H9 (cell line): Measurements from ENCODE around the gene NECTIN1. TPM values are rescaled to one million over a fixed set of nuclear protein-coding genes. Genes with fewer than 3 reads are reported as not detected.

Experiments used
- DNase-seq: peaks from one replicate; pipeline ENCODE4 v3.0.0-alpha.2; 2017
- H2AFZ ChIP-seq: one replicate; pipeline ENCODE4 v1.6.1; 2013; ENCODE audit warnings: mild to moderate bottlenecking, low read length, control low read depth, moderate library complexity
- H2AK5ac ChIP-seq: 2 replicates; pipeline ENCODE4 v1.6.1; 2013; ENCODE audit warnings: low read length, control low read depth, mixed read lengths; ENCODE audit not compliant: insufficient read length
- H2BK120ac ChIP-seq: one replicate; pipeline ENCODE4 v1.6.1; 2013; ENCODE audit warnings: low read depth, mild to moderate bottlenecking, low read length, control low read depth, inconsistent platforms; ENCODE audit not compliant: poor library complexity, severe bottlenecking
- H2BK12ac ChIP-seq: 2 replicates; pipeline ENCODE4 v1.6.1; 2013; ENCODE audit warnings: low read length, control low read depth, mixed read lengths, low read depth; ENCODE audit not compliant: insufficient read length
- H2BK15ac ChIP-seq: 2 replicates; pipeline ENCODE4 v1.6.1; 2013; ENCODE audit warnings: low read depth, low read length, control low read depth
- H2BK20ac ChIP-seq: one replicate; pipeline ENCODE4 v1.6.1; 2013; ENCODE audit warnings: low read depth, mild to moderate bottlenecking, low read length, control low read depth, inconsistent platforms; ENCODE audit not compliant: poor library complexity, severe bottlenecking
- H2BK5ac ChIP-seq: 2 replicates; pipeline ENCODE4 v1.6.1; 2013; ENCODE audit warnings: low read length, control low read depth, mixed read lengths; ENCODE audit not compliant: insufficient read length
- H3K14ac ChIP-seq: 2 replicates; pipeline ENCODE4 v1.6.1; 2013; ENCODE audit warnings: low read length, control low read depth; ENCODE audit not compliant: insufficient read depth
- H3K18ac ChIP-seq: 2 replicates; pipeline ENCODE4 v1.6.1; 2013; ENCODE audit warnings: low read depth, mild to moderate bottlenecking, mixed read lengths, low read length, control low read depth; ENCODE audit not compliant: insufficient read length
- H3K23ac ChIP-seq: 2 replicates; pipeline ENCODE4 v1.6.1; 2013; ENCODE audit warnings: low read length, control low read depth, mixed read lengths, low read depth; ENCODE audit not compliant: insufficient read length
- H3K23me2 ChIP-seq: 2 replicates; pipeline ENCODE4 v1.6.1; 2013; ENCODE audit warnings: low read depth, mild to moderate bottlenecking, mixed read lengths, low read length, control low read depth; ENCODE audit not compliant: insufficient read length, poor library complexity, severe bottlenecking
- H3K27ac ChIP-seq: 2 replicates; pipeline ENCODE4 v1.5.1; 2013; ENCODE audit warnings: low read length, control low read depth, mixed read lengths, low read depth; ENCODE audit not compliant: insufficient read length
- H3K27me3 ChIP-seq: 2 replicates; pipeline ENCODE4 v1.6.1; 2013; ENCODE audit warnings: low read length, control low read depth, inconsistent platforms; ENCODE audit not compliant: insufficient read depth
- H3K4ac ChIP-seq: 2 replicates; pipeline ENCODE4 v1.6.1; 2013; ENCODE audit warnings: low read depth, mild to moderate bottlenecking, control low read depth, inconsistent platforms, low read length, moderate library complexity
- H3K4me1 ChIP-seq: 2 replicates; pipeline ENCODE4 v1.6.1; 2013; ENCODE audit warnings: low read length, control low read depth, inconsistent platforms; ENCODE audit not compliant: insufficient read depth
- H3K4me2 ChIP-seq: 2 replicates; pipeline ENCODE4 v1.6.1; 2013; ENCODE audit warnings: low read length, control low read depth, mixed read lengths; ENCODE audit not compliant: insufficient read length, insufficient read depth
- H3K56ac ChIP-seq: 2 replicates; pipeline ENCODE4 v1.6.1; 2013; ENCODE audit warnings: low read depth, mild to moderate bottlenecking, mixed read lengths, low read length, control low read depth; ENCODE audit not compliant: insufficient read length
- H3K79me1 ChIP-seq: 2 replicates; pipeline ENCODE4 v1.6.1; 2013; ENCODE audit warnings: low read depth, mild to moderate bottlenecking, moderate library complexity, low read length, control low read depth, inconsistent platforms; ENCODE audit not compliant: insufficient read depth, poor library complexity, severe bottlenecking
- H3K79me2 ChIP-seq: 2 replicates; pipeline ENCODE4 v1.6.1; 2013; ENCODE audit warnings: low read length, control low read depth, inconsistent platforms; ENCODE audit not compliant: insufficient read depth
- H3K9ac ChIP-seq: 2 replicates; pipeline ENCODE4 v1.6.1; 2013; ENCODE audit warnings: low read length, control low read depth, mixed read lengths; ENCODE audit not compliant: insufficient read length; ENCODE audit errors: extremely low read depth
- H3K9me3 ChIP-seq: one replicate; pipeline ENCODE4 v1.6.1; 2013; ENCODE audit warnings: low read depth, low read length, inconsistent platforms; ENCODE audit not compliant: control insufficient read depth
- H3T11ph ChIP-seq: one replicate; pipeline ENCODE4 v1.6.1; 2013; ENCODE audit warnings: mild to moderate bottlenecking, low read length, control low read depth, inconsistent platforms
- H4K20me1 ChIP-seq: one replicate; pipeline ENCODE4 v1.6.1; 2013; ENCODE audit not compliant: control insufficient read depth, insufficient read length, insufficient read depth
- H4K5ac ChIP-seq: 2 replicates; pipeline ENCODE4 v1.6.1; 2013; ENCODE audit warnings: low read depth, mild to moderate bottlenecking, mixed read lengths, low read length, control low read depth; ENCODE audit not compliant: insufficient read length
- H4K8ac ChIP-seq: replicated peaks from 2 replicates; pipeline ENCODE4 v1.6.1; 2013; ENCODE audit warnings: low read length, control low read depth, mixed read lengths, low read depth; ENCODE audit not compliant: insufficient read length
- H4K91ac ChIP-seq: 2 replicates; pipeline ENCODE4 v1.6.1; 2013; ENCODE audit warnings: low read depth, mild to moderate bottlenecking, moderate library complexity, mixed read lengths, low read length, control low read depth; ENCODE audit not compliant: insufficient read length
- H3K27ac Mint-ChIP-seq, 3 experiments: 2 replicates in 2 of 3; 3 replicates in 1 of 3; pipeline ENCODE4 v1.8.0; 2020 to 2021; ENCODE audit warnings: mixed read lengths in 3 of 3, mild to moderate bottlenecking in 1 of 3, moderate library complexity in 1 of 3
- H3K27me3 Mint-ChIP-seq: 2 replicates; pipeline ENCODE4 v1.8.0; 2021; ENCODE audit warnings: low read depth, mild to moderate bottlenecking, moderate library complexity, mixed read lengths
- H3K36me3 Mint-ChIP-seq, 3 experiments: 2 replicates in 2 of 3; 3 replicates in 1 of 3; pipeline ENCODE4 v1.8.0; 2020 to 2021; ENCODE audit warnings: low read depth in 3 of 3, mixed read lengths in 3 of 3; ENCODE audit not compliant: insufficient read depth in 1 of 3
- H3K4me1 Mint-ChIP-seq, 2 experiments: 2 replicates each; pipeline ENCODE4 v1.8.0; 2020; ENCODE audit warnings: mixed read lengths in 2 of 2
- H3K4me3 Mint-ChIP-seq, 2 experiments: 2 replicates in 1 of 2; 3 replicates in 1 of 2; pipeline ENCODE4 v1.8.0; 2020 to 2021; ENCODE audit warnings: mild to moderate bottlenecking in 2 of 2, mixed read lengths in 2 of 2, moderate library complexity in 1 of 2
- H3K9me3 Mint-ChIP-seq, 2 experiments: 2 replicates in 1 of 2; 3 replicates in 1 of 2; pipeline ENCODE4 v1.8.0; 2020; ENCODE audit warnings: mild to moderate bottlenecking in 2 of 2, mixed read lengths in 2 of 2, moderate library complexity in 1 of 2
- WGBS: extraction: QIAGEN DNeasy Blood & Tissue Kit; methylation state at CpG from one replicate; pipeline ENCODE4 v1.1.7; 2013; ENCODE audit warnings: missing lambda C conversion rate, low lambda C conversion rate, mixed read lengths; ENCODE audit not compliant: insufficient read length; ENCODE audit errors: extremely low coverage; 5-methylcytosine and 5-hydroxymethylcytosine counted together
- total RNA-seq: library from RNA; stranded (reverse); gene quantifications from 2 replicates; pipeline ENCODE4 v1.2.1, GENCODE V29; 2021
- TF ChIP-seq, protein P1 (sequence below): fragments of 200-600 bp; sonication (generic); conservative IDR thresholded peaks from 3 replicates; pipeline ENCODE4 v1.8.0; 2021; ENCODE audit warnings: antibody characterized with exemption, mild to moderate bottlenecking

NECTIN1 gene
- total RNA-seq, 1 experiment from 2014 or later = 113 TPM

DNA sequence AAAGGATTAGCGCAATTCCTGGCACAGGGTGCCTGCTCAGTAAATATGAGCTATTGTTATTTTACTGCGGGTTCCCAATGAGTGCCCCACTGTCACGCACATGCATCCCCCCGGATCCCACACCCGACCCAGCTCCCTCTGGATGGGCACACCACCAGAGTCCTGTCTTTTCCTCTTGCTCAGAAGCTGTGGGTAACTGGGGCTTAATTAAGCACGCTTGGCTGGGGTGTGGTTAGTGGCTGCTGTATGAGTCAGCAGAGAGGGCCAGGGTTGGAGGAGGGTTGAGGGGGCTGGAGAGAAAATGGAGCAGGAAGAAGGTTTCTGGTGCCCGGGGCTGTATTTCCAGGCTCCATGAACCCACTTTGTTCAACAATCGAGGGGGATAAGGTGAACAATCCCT, 30.3 kb upstream of the NECTIN1 start:
- Histone ChIP-seq H2BK12ac (no peak overlapping the region), H2AFZ (no peak overlapping the region), H3K79me1 (no peaks in the 10 kb centered on the region), H4K8ac (no peak overlapping the region), H3K4ac (no peak overlapping the region), H2AK5ac (no peak overlapping the region), H3K4me2 (no peak overlapping the region), H3K23me2 (no peaks in the 10 kb centered on the region), H4K91ac (no peak overlapping the region), H3T11ph (no peak overlapping the region), H2BK5ac (no peak overlapping the region), H3K9ac (no peak overlapping the region), H4K20me1 (no peaks in the 10 kb centered on the region), H3K27me3 (no peaks in the 10 kb centered on the region), H3K14ac (no peak overlapping the region), H2BK120ac (no peak overlapping the region), H3K18ac (no peak overlapping the region), H2BK15ac (no peak overlapping the region), H3K56ac (no peak overlapping the region), H4K5ac (no peak overlapping the region), H3K4me1 (no peaks in the 10 kb centered on the region), H3K9me3 (no peaks in the 10 kb centered on the region), H3K27ac (no peak overlapping the region), H3K23ac (no peak overlapping the region), H2BK20ac (no peak overlapping the region), H3K79me2 (no peaks in the 10 kb centered on the region)
- Mint-ChIP-seq H3K9me3 (no peaks in the 10 kb centered on the region; a peak in 1 of 5 replicates), H3K4me3 (no peak overlapping the region), H3K4me1 (peaks cover 31 to 41% of the 10 kb centered on the region in 2 experiments), H3K27ac (peak overlapping the region in 1 of 3 experiments; percentile 52; a peak in 1 of 7 replicates), H3K27me3 (peaks cover 39% of the 10 kb centered on the region), H3K36me3 (no peaks in the 10 kb centered on the region; a peak in 1 of 7 replicates)
- DNase-seq = no peak
- TF ChIP-seq, protein P1, sequence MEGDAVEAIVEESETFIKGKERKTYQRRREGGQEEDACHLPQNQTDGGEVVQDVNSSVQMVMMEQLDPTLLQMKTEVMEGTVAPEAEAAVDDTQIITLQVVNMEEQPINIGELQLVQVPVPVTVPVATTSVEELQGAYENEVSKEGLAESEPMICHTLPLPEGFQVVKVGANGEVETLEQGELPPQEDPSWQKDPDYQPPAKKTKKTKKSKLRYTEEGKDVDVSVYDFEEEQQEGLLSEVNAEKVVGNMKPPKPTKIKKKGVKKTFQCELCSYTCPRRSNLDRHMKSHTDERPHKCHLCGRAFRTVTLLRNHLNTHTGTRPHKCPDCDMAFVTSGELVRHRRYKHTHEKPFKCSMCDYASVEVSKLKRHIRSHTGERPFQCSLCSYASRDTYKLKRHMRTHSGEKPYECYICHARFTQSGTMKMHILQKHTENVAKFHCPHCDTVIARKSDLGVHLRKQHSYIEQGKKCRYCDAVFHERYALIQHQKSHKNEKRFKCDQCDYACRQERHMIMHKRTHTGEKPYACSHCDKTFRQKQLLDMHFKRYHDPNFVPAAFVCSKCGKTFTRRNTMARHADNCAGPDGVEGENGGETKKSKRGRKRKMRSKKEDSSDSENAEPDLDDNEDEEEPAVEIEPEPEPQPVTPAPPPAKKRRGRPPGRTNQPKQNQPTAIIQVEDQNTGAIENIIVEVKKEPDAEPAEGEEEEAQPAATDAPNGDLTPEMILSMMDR = no peak
- WGBS = no CpG with 5 or more reads among the region's 8 CpGs
